Endodermal cell (in vitro differentiated cells): ENCODE measurements around the gene SYNE1. TPM values are rescaled to one million over a fixed set of nuclear protein-coding genes. Genes with fewer than 3 reads are reported as not detected.
A peak's percentile ranks its signal among the peaks of the same experiment; 100 is the strongest.

Experiments
- DNase-seq: peaks from one replicate; pipeline ENCODE4 v3.0.0-alpha.2; 2017
- H3K27ac ChIP-seq: 2 replicates; pipeline ENCODE4 v1.5.1; 2013; ENCODE audit warnings: mild to moderate bottlenecking, low read depth, low read length, moderate library complexity
- H3K27me3 ChIP-seq: 2 replicates; pipeline ENCODE4 v1.6.1; 2013; ENCODE audit warnings: mild to moderate bottlenecking, low read length, moderate library complexity; ENCODE audit not compliant: insufficient read depth, control insufficient read depth, poor library complexity, severe bottlenecking
- H3K36me3 ChIP-seq: 2 replicates; pipeline ENCODE4 v1.7.0; 2013; ENCODE audit warnings: mild to moderate bottlenecking, low read length, moderate library complexity; ENCODE audit not compliant: control insufficient read depth, insufficient read depth
- H3K4me1 ChIP-seq: one replicate; pipeline ENCODE4 v1.7.0; 2013; ENCODE audit warnings: low read length; ENCODE audit not compliant: control insufficient read depth, insufficient read depth
- H3K4me3 ChIP-seq: 2 replicates; pipeline ENCODE4 v1.5.1; 2013; ENCODE audit warnings: mild to moderate bottlenecking, low read length, moderate library complexity
- H3K9ac ChIP-seq: 2 replicates; pipeline ENCODE4 v1.6.1; 2013; ENCODE audit warnings: mild to moderate bottlenecking, low read length, moderate library complexity; ENCODE audit not compliant: poor library complexity, severe bottlenecking; ENCODE audit errors: extremely low read depth
- H3K9me3 ChIP-seq: 2 replicates; pipeline ENCODE4 v1.6.1; 2013; ENCODE audit warnings: mild to moderate bottlenecking, low read length, moderate library complexity; ENCODE audit not compliant: control insufficient read depth
- H3K27ac Mint-ChIP-seq: 2 replicates; pipeline ENCODE4 v1.8.0; 2020; ENCODE audit warnings: mixed read lengths
- H3K27me3 Mint-ChIP-seq: 2 replicates; pipeline ENCODE4 v1.8.0; 2021; ENCODE audit warnings: mild to moderate bottlenecking, mixed read lengths; ENCODE audit not compliant: insufficient read depth
- H3K36me3 Mint-ChIP-seq: 2 replicates; pipeline ENCODE4 v1.8.0; 2020; ENCODE audit warnings: low read depth, mixed read lengths
- H3K4me1 Mint-ChIP-seq: 2 replicates; pipeline ENCODE4 v1.8.0; 2020; ENCODE audit warnings: mixed read lengths
- H3K4me3 Mint-ChIP-seq: 2 replicates; pipeline ENCODE4 v1.8.0; 2020; ENCODE audit warnings: mild to moderate bottlenecking, moderate library complexity, mixed read lengths
- H3K9me3 Mint-ChIP-seq: 2 replicates; pipeline ENCODE4 v1.8.0; 2020; ENCODE audit warnings: mild to moderate bottlenecking, mixed read lengths
- CTCF ChIP-seq: fragments of 200-600 bp; sonication (generic); conservative IDR thresholded peaks from 2 replicates; pipeline ENCODE4 v1.5.0; 2021; ENCODE audit warnings: antibody characterized with exemption, mild to moderate bottlenecking
- WGBS, 2 experiments: methylation state at CpG; one replicate each; pipeline versions ENCODE4 v1.1.5 to v1.1.7; 2013; ENCODE audit warnings: missing lambda C conversion rate in 2 of 2, mixed read lengths in 1 of 2; ENCODE audit not compliant: insufficient coverage in 1 of 2, insufficient read length in 1 of 2; 5-methylcytosine and 5-hydroxymethylcytosine counted together
- total RNA-seq, 2 donors: library from RNA; stranded (reverse); fragmentation: NEBNext Ultra II Directional in 1 of 2; extraction: Animal tissue kit (Norgen Biotek cat#: 25700) in 1 of 2; gene quantifications; 2 replicates in 1 of 2; 3 replicates in 1 of 2; pipeline ENCODE4 v1.2.1, GENCODE V29; 2021

The SYNE1 gene
- total RNA-seq, 2 donors from 2014 or later = 7.9 to 9.5 TPM

- no peak overlapping the region for H3K9ac ChIP-seq
- WGBS, 2 experiments = 39 to 70% methylated on average over 3 to 10 of the region's 10 CpGs
- H3K36me3 ChIP-seq = no peaks in the 10 kb centered on the region
- peak; percentile 83 for DNase-seq
- no peaks in the 10 kb centered on the region for H3K9me3 Mint-ChIP-seq
- H3K4me3 Mint-ChIP-seq = no peak overlapping the region
- no peak overlapping the region for H3K27ac ChIP-seq
- TF ChIP-seq CTCF = peak; percentile 93
- H3K4me3 ChIP-seq = no peak overlapping the region
- H3K9me3 ChIP-seq = no peaks in the 10 kb centered on the region
- no peak overlapping the region for H3K27ac Mint-ChIP-seq
- H3K27me3 ChIP-seq = no peaks in the 10 kb centered on the region
- H3K36me3 Mint-ChIP-seq = no peaks in the 10 kb centered on the region
- no peaks in the 10 kb centered on the region for H3K27me3 Mint-ChIP-seq
- H3K4me1 Mint-ChIP-seq = peaks cover 4% of the 10 kb centered on the region
- no peaks in the 10 kb centered on the region for H3K4me1 ChIP-seq
Measured at GRCh38 chr6:152338335-152339125, 298.6 kb downstream of the SYNE1 start.

GRCh38 chr6:152334555-152334954 is 302.6 kb downstream of the SYNE1 start:
- no peaks in the 10 kb centered on the region for H3K27me3 Mint-ChIP-seq
- Histone ChIP-seq H3K4me3 (no peak overlapping the region), H3K36me3 (no peaks in the 10 kb centered on the region), H3K27me3 (no peaks in the 10 kb centered on the region), H3K4me1 (no peaks in the 10 kb centered on the region), H3K9me3 (no peaks in the 10 kb centered on the region), H3K27ac (no peak overlapping the region), H3K9ac (no peak overlapping the region)
- no peak overlapping the region for H3K27ac Mint-ChIP-seq
- H3K36me3 Mint-ChIP-seq = no peaks in the 10 kb centered on the region
- no peak for TF ChIP-seq CTCF
- peaks cover 4% of the 10 kb centered on the region for H3K4me1 Mint-ChIP-seq
- WGBS, 2 experiments = 86 to 92% methylated on average over 4 of the region's 4 CpGs
- no peaks in the 10 kb centered on the region for H3K9me3 Mint-ChIP-seq
- no peak for DNase-seq
- no peak overlapping the region for H3K4me3 Mint-ChIP-seq

GRCh38 chr6:152330961-152331360 is 306.2 kb downstream of the SYNE1 start:
- Mint-ChIP-seq H3K4me3 (no peak overlapping the region), H3K4me1 (no peaks in the 10 kb centered on the region), H3K36me3 (no peaks in the 10 kb centered on the region), H3K27ac (no peak overlapping the region), H3K9me3 (no peaks in the 10 kb centered on the region), H3K27me3 (no peaks in the 10 kb centered on the region)
- DNase-seq = no peak
- TF ChIP-seq CTCF = no peak
- Histone ChIP-seq H3K9me3 (no peaks in the 10 kb centered on the region), H3K4me1 (no peaks in the 10 kb centered on the region), H3K27me3 (no peaks in the 10 kb centered on the region), H3K9ac (no peak overlapping the region), H3K36me3 (no peaks in the 10 kb centered on the region), H3K4me3 (no peak overlapping the region), H3K27ac (no peak overlapping the region)
- 96% methylated on average over 7 of the region's 7 CpGs for WGBS, 2 experiments
